Activated naive CD4-positive, alpha-beta T cell treated with anti-CD3 and anti-CD28 coated beads, Interleukin-2, amount 10 ng/mL, durations not matched to agents 7 days and 5 days (primary cell): ENCODE measurements around the gene TMEM131.
"Not testable (repeated sequence)": the region's sequence is repeated elsewhere in the genome, so short reads cannot be mapped to it uniquely, and the experiment has no call there.

Source experiments
- CTCF ChIA-PET: fragments of 350-600 bp; sonication (Branson Sonifier 250); formaldehyde crosslinking; loops from one replicate; lab custom pipeline; 2021; ENCODE audit warnings: antibody characterized with exemption; lab: Charles Lee
- DNase-seq: peaks from one replicate; pipeline ENCODE4 v3.0.0-alpha.2; 2020
- H3K27ac Mint-ChIP-seq: one replicate; pipeline ENCODE4 v1.8.0; 2021; ENCODE audit warnings: mild to moderate bottlenecking, moderate library complexity, mixed read lengths
- H3K27me3 Mint-ChIP-seq: one replicate; pipeline ENCODE4 v1.8.0; 2021; ENCODE audit warnings: mild to moderate bottlenecking, mixed read lengths
- H3K36me3 Mint-ChIP-seq: one replicate; pipeline ENCODE4 v1.8.0; 2021; ENCODE audit warnings: mixed read lengths
- H3K4me1 Mint-ChIP-seq: one replicate; pipeline ENCODE4 v1.8.0; 2021; ENCODE audit warnings: mixed read lengths
- H3K4me3 Mint-ChIP-seq: one replicate; pipeline ENCODE4 v1.8.0; 2021; ENCODE audit warnings: mild to moderate bottlenecking, moderate library complexity, mixed read lengths
- H3K9me3 Mint-ChIP-seq: one replicate; pipeline ENCODE4 v1.8.0; 2021; ENCODE audit warnings: mixed read lengths

TMEM131 gene

DNA sequence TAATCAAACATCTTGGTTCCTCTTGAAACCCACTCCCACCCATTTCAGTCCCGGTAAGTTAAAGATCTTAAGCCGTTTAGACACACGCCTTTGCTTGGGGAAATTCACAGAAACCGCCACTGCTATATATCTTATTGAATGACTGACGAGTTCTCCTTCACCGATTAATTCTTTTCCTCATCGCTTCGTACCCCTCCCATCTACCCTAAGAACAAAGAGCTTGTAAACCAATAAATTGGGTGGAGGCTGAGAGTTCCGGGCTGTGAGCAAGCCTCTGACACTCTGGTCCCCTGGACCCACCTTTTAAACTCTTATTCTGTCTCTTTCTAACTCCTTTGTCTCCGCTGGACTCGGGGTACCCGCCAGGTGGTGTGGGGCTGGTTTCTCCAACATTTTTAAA lies 30.6 kb downstream of the TMEM131 start:
- CTCF ChIA-PET: no interaction called here
- H3K9me3 Mint-ChIP-seq: no peaks in the 10 kb centered on the region
- H3K27ac Mint-ChIP-seq: no peak overlapping the region
- peaks cover 21% of the 10 kb centered on the region for H3K4me1 Mint-ChIP-seq
- H3K4me3 Mint-ChIP-seq: no peak overlapping the region
- H3K27me3 Mint-ChIP-seq: no peaks in the 10 kb centered on the region
- H3K36me3 Mint-ChIP-seq: no peaks in the 10 kb centered on the region
- no peak for DNase-seq

DNA sequence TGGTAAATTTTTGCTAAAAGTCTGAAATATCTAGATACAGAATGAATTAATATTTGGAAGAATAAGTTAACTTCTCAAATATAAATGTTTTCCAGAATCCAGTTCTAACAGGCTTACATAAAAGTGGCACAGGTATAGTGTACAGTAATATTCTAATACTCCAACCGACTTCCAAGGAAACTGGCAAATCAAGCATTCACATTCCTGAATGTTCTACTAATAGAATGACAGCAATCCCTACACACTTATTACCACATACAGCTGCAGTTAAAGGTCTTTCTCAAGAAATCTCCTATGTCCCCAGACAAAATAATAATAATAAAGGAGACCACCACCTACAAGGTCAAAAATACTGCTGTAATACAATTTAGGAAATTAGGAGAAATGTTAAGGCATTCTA lies 31.9 kb downstream of the TMEM131 start:
- peaks cover 11% of the 10 kb centered on the region for H3K4me1 Mint-ChIP-seq
- no peaks in the 10 kb centered on the region for H3K9me3 Mint-ChIP-seq
- H3K36me3 Mint-ChIP-seq: no peaks in the 10 kb centered on the region
- CTCF ChIA-PET: no interaction called here
- no peak overlapping the region for H3K27ac Mint-ChIP-seq
- no peak overlapping the region for H3K4me3 Mint-ChIP-seq
- no peak for DNase-seq
- H3K27me3 Mint-ChIP-seq: no peaks in the 10 kb centered on the region

DNA sequence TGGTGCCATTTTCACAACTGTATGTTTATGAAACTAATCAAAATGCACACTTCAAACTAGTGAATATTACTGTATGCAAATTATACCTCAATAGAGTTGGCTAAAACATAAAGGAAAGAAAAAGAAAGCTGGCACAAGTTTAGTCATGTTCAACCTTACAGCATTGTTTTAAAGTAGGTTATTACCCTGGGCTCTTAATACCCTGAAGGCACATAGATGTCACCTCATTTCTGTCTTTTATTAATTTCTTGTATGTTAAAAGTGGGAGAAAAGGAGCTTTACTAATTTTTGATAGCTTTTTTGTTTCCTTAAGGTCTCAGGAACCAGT lies 32.7 kb downstream of the TMEM131 start:
- Mint-ChIP-seq H3K4me1 (peaks cover 16% of the 10 kb centered on the region), H3K36me3 (peaks cover 2% of the 10 kb centered on the region), H3K27ac (no peak overlapping the region), H3K4me3 (no peak overlapping the region), H3K27me3 (no peaks in the 10 kb centered on the region), H3K9me3 (no peaks in the 10 kb centered on the region)
- DNase-seq: no peak
- CTCF ChIA-PET: interaction anchor here (0.6 kb wide), 1 partner anchor 429 kb away, joined by 4 read pairs; no protein-coding TSS in a partner anchor

DNA sequence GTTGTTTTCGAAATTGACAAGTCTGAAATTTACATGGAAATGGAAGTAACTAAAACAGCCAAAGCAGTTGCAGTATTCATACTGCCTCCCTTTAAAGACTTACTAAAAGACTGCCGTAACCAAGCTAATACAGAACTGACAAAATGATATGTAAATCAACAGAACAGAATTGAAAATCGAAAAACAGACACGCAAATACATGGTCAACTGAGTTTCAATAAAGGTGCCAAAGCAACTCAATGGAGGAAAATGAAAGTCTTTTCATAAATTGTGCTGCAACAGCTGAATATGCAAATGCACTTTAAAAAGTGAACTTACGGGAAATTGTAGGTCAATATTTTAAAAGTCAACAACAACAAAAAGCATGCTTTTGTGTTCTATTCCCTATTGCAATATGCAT lies 34.2 kb downstream of the TMEM131 start:
- no peaks in the 10 kb centered on the region for H3K9me3 Mint-ChIP-seq
- DNase-seq: no peak
- peaks cover 2% of the 10 kb centered on the region for H3K36me3 Mint-ChIP-seq
- no peaks in the 10 kb centered on the region for H3K27me3 Mint-ChIP-seq
- no peak overlapping the region for H3K4me3 Mint-ChIP-seq
- H3K27ac Mint-ChIP-seq: no peak overlapping the region
- peaks cover 20% of the 10 kb centered on the region for H3K4me1 Mint-ChIP-seq
- CTCF ChIA-PET: no interaction called here

DNA sequence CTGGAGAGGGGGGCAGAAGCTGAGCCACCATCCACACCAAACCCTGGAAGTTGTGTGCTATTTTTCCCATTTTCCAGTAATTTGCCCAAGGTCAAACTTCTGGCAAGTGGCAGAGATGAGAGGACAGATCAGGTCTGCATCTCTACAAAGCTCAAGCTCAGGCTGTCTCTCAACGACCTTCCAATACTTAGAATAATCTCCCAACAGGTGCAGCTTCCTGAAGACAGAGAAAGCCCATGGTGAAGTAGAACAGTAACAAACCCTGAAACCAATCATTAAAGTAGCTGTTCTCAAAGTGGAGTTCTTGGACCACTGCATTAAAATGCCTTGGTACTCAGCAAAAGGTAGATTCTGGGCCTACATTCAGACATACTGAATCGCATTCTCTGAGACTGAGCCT lies 37.6 kb downstream of the TMEM131 start:
- Mint-ChIP-seq H3K27ac (no peak overlapping the region), H3K4me3 (no peak overlapping the region), H3K36me3 (peaks cover 3% of the 10 kb centered on the region), H3K27me3 (no peaks in the 10 kb centered on the region), H3K4me1 (peaks cover 26% of the 10 kb centered on the region), H3K9me3 (no peaks in the 10 kb centered on the region)
- CTCF ChIA-PET: interaction anchor here (0.7 to 1.7 kb wide), 2 partner anchors 139 to 151 kb away, joined by 3 to 4 read pairs; no protein-coding TSS in a partner anchor
- no peak for DNase-seq

DNA sequence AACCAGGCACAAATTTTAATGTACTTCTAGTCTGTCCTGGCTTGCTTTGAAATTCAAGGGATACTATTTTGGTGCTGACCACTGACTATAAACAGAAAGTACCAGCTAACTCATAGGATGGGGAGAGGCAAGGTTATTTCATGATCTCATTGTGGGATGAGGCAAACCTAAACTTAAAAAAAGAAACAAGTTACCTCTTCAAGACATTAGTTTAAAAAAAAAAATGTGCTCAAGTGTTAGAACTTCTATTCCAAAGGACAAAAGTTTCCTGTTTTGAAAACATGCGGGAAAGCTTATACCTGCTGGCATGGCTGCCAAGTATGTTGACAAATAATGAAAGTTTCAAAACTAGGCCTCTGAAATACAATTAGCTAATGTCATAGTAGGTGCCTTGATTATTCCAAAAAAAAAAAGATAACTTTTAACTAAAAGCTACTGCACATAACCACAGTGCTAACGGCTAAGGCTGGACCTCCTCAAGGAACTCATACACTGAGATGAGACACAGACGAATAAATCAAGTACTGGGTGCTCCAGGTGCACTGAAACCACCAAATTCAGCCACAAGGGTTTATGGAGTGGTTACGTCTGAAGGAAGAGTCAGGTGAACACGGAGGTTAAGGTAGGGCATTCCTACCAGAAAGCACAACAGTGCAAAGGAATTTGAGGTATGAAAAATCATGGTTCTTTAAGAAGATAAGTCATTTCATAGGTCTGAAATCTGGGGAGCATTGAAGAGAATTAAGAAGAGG lies 38.1 kb downstream of the TMEM131 start:
- CTCF ChIA-PET: interaction anchor here (0.7 to 1.7 kb wide), 2 partner anchors 139 to 151 kb away, joined by 3 to 4 read pairs; no protein-coding TSS in a partner anchor

DNA sequence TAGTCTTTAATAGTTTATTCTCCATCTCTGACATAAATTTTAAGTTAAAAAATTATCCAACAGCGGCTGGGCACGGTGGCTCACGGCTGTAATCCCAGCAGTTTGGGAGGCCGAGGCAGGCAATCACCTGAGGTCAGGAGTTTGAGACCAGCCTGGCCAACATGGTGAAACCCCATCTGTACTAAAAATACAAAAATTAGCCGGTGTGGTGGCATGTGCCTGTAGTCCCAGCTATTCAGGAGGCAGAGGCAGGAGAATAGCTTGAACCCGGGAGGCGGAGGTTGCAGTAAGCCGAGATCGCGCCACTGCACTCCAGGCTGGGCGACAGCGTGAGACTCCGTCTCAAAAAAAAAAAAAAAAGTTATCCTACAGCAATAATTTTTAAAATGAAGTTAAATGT lies 39.0 kb downstream of the TMEM131 start:
- H3K27me3 Mint-ChIP-seq, CTCF ChIA-PET, H3K9me3 Mint-ChIP-seq, H3K27ac Mint-ChIP-seq, DNase-seq, H3K4me3 Mint-ChIP-seq, H3K36me3 Mint-ChIP-seq: not testable (repeated sequence)
- peaks cover 18% of the 10 kb centered on the region for H3K4me1 Mint-ChIP-seq

More for the DNA sequence above, 38.1 kb downstream of the TMEM131 start:
- no peaks in the 10 kb centered on the region for H3K9me3 Mint-ChIP-seq
- H3K4me3 Mint-ChIP-seq: no peak overlapping the region
- H3K36me3 Mint-ChIP-seq: peaks cover 3% of the 10 kb centered on the region
- DNase-seq: no peak
- peaks cover 21% of the 10 kb centered on the region for H3K4me1 Mint-ChIP-seq
- no peak overlapping the region for H3K27ac Mint-ChIP-seq
- H3K27me3 Mint-ChIP-seq: no peaks in the 10 kb centered on the region

DNA sequence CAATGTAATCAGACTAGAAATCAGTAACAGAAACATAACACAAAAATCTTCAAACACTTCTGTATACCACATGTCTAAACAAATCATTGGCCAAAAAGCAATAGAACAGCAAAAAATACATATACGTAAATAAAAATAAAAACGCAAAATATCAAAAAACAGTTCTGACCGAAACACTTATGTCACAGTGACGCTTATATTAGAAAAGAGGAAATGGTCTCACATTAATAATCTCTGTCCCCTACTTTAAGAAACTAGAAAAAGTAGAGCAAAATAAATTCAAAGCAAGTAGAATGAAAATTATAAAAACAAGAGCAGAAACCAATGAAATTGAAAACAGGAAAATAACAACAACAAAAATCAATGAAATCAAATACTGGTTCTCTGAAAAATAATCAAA lies 41.9 kb downstream of the TMEM131 start:
- Mint-ChIP-seq H3K27me3 (no peaks in the 10 kb centered on the region), H3K36me3 (peaks cover 8% of the 10 kb centered on the region), H3K4me1 (peaks cover 18% of the 10 kb centered on the region), H3K27ac (no peak overlapping the region), H3K4me3 (no peak overlapping the region), H3K9me3 (no peaks in the 10 kb centered on the region)
- CTCF ChIA-PET: no interaction called here
- DNase-seq: no peak

DNA sequence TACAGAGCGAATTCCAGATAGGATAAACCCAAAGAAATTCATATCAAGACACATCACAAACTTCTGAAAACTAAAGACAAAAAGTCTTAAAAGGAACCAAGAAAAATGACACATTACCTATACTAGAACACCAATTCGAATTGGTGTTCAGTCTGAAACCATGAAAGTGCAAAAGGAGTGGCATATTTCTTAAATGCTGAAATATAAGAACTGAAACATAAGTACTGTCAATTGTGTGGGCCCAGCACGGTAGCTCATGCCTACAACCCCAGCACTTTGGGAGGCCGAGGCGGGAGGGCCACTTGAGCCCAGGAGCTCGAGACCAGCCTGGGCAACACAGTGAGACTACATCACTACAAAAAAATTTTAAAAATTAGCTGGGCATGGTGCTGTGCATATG lies 43.4 kb downstream of the TMEM131 start:
- peaks cover 8% of the 10 kb centered on the region for H3K36me3 Mint-ChIP-seq
- H3K27me3 Mint-ChIP-seq: no peaks in the 10 kb centered on the region
- H3K27ac Mint-ChIP-seq: no peak overlapping the region
- no peak overlapping the region for H3K4me3 Mint-ChIP-seq
- CTCF ChIA-PET: no interaction called here
- no peak for DNase-seq
- H3K9me3 Mint-ChIP-seq: no peaks in the 10 kb centered on the region
- H3K4me1 Mint-ChIP-seq: peaks cover 7% of the 10 kb centered on the region

DNA sequence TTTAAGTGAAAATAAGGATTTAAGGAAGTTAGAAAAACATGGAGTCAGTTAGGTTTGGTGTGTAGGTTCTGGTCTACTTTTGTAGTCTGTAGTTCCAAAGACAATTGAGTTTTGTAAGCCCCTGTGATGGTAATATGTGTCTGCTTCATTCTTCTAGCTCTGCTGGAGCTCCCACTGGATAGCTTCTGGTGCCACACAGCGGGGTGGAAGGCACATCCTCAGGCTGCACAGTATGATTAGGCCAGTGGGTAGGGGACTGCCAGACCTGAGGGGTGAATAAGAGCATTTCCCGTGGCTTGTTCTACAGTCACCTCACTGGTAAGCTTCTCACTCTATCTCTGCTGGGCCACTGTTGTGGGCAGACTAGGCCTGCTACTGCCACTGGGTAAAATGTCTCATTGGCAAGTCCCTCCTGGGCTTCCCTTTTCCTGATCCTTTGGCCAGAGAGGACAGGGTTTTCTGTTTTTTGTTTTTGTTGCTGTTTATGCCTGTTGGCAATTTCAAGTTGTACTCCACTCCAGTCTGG lies 44.5 kb downstream of the TMEM131 start:
- peaks cover 5% of the 10 kb centered on the region for H3K4me1 Mint-ChIP-seq

DNA sequence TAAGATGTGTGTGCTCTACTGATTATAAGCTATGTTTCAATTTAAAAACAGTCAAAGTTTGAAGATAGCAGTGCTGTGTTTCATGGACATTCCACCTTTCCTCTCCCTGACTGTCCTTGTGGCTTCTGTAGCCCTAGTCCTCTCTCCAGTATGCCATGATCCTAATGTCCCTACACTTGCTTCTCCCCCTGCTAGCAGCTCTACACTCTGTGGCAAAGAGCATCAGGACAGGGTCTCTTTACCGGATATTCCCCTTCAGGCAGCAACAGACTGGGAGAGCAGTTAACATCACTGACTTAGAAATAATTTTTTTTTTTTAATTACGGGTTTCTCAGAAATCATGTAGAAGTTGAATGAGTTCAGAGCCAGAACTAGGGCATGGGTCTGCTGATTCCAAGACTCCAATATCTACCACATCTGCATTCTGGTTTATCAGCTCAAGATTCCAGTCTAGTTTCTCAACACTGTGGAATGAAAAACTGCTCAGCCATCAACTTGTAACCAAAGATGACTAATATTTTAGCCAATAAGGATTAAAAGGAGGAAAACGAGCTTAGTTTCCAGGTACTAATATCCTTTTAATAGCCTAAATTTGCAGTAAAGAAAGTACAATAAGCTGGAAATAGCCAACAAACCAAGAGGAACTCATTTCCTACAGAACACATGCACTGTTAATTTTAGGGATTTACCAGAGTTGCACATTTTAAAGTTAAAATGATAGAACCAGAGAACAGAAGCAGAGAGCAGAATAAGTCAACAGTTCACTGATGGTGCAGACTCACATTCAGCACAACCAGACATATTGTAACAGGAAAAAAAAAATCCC lies 45.2 kb downstream of the TMEM131 start:
- Mint-ChIP-seq H3K36me3 (peaks cover 8% of the 10 kb centered on the region), H3K27me3 (no peaks in the 10 kb centered on the region), H3K4me3 (no peak overlapping the region), H3K9me3 (no peaks in the 10 kb centered on the region), H3K4me1 (peaks cover 5% of the 10 kb centered on the region), H3K27ac (no peak overlapping the region)
- CTCF ChIA-PET: no interaction called here
- DNase-seq: no peak

More for the DNA sequence above, 44.5 kb downstream of the TMEM131 start:
- no peak for DNase-seq
- Mint-ChIP-seq H3K27ac (no peak overlapping the region), H3K36me3 (peaks cover 8% of the 10 kb centered on the region), H3K9me3 (no peaks in the 10 kb centered on the region), H3K4me3 (no peak overlapping the region), H3K27me3 (no peaks in the 10 kb centered on the region)
- CTCF ChIA-PET: no interaction called here

DNA sequence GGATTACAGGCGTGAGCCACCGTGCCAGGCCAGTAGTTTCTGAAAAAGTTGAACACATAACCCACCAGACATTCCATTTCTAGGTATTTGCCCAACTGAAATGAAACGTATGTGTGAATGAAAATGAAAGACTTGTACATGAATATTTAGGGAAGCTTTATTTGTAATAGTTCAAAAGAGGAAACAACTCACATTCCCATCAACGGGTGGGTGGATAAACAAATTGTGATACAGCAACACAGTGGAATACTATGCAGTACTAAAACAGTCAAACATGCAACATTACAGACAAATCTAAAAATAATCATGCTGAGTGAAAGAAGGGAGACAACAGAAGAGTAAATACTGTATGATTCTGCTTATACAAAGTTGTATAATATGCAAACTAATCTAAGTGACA lies 46.8 kb downstream of the TMEM131 start:
- CTCF ChIA-PET: no interaction called here
- no peak overlapping the region for H3K27ac Mint-ChIP-seq
- H3K4me3 Mint-ChIP-seq: no peak overlapping the region
- H3K4me1 Mint-ChIP-seq: peaks cover 1% of the 10 kb centered on the region
- H3K9me3 Mint-ChIP-seq: no peaks in the 10 kb centered on the region
- peaks cover 7% of the 10 kb centered on the region for H3K36me3 Mint-ChIP-seq
- no peak for DNase-seq
- H3K27me3 Mint-ChIP-seq: no peaks in the 10 kb centered on the region

DNA sequence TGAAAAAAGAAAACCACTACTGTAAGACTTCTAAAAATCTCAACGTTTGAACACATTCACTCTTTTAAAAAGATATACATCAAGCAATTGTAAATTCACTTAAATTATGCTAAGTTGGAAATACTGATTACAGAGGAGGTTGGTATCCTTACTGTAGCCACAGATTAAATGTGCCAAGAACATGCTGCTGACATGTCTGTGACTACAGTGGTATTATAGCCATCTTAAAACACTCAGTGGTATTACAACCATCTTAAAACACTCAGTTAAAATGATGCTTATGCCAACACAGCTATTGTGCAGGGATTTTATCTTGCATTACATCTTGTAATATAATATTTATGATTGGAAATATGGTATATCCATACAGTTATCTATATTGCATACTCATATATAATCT lies 50.0 kb downstream of the TMEM131 start:
- CTCF ChIA-PET: no interaction called here
- Mint-ChIP-seq H3K27ac (no peak overlapping the region), H3K4me3 (no peak overlapping the region), H3K36me3 (peaks cover 9% of the 10 kb centered on the region), H3K27me3 (no peaks in the 10 kb centered on the region), H3K4me1 (no peaks in the 10 kb centered on the region), H3K9me3 (peaks cover 9% of the 10 kb centered on the region)
- no peak for DNase-seq

DNA sequence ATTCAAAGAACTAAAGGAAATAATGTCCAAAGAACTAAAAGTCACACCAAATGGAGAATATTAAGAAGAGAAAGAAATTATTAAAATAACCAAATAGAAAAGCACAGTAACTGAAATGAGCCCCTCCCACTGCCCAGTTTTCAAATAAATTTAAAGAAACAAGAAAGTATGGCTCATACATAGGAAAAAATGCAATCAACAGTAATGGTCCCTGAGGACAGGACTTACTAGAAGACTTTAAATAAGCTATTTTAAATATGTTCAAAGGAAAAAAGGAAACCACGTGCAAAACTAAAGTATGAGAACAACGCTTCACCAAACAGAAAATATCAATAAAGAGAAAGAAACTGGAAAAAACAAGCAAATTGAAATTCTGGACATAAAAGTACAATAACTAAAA lies 58.9 kb downstream of the TMEM131 start:
- DNase-seq: no peak
- Mint-ChIP-seq H3K36me3 (peaks cover 9% of the 10 kb centered on the region), H3K27me3 (no peaks in the 10 kb centered on the region), H3K4me1 (peaks cover 11% of the 10 kb centered on the region), H3K4me3 (no peak overlapping the region), H3K27ac (no peak overlapping the region), H3K9me3 (peaks cover 18% of the 10 kb centered on the region)
- CTCF ChIA-PET: interaction anchor here (0.7 kb wide), 1 partner anchor 632 kb away, joined by 3 read pairs; no protein-coding TSS in a partner anchor
